Ramos (cell line): ENCODE data around the gene HHIPL2.
"Not testable (repeated sequence)": the region's sequence is repeated elsewhere in the genome, so short reads cannot be mapped to it uniquely, and the experiment has no call there.

Source experiments
- in situ Hi-C: fragments of 300-500 bp; cut with MboI; formaldehyde crosslinking; loops from one replicate; pipeline ENCODE4 v1.14.3; 2022; ENCODE audit warnings: low sequenced_read_pairs; ENCODE audit not compliant: unreplicated experiment

HHIPL2 gene

DNA sequence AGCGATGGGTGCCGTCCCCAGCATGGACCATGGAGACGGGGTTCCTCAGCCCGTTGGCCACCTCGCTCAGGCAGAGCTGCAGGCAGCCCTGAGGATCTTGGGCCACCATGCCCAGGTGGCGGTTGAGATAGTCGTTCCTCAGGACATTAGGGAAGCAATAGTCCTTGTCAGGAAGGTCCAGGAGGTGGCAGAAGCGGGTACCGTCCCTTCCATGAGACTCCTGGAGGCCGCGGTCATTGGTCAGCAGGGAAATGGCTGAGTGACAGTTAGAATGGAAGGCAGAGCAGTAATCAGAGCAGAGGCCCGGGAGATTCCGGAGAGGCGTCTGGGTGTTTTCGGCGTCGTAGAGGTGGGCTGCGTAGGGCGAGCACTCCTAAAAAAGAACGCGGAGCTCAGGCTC is 4.1 kb downstream of the HHIPL2 start:
- in situ Hi-C loops = no loop called here

- in situ Hi-C loops = no loop called here
Observed at GRCh38 chr1:222540598-222540995, 7.3 kb downstream of the HHIPL2 start.

GRCh38 chr1:222539951-222540597 is 7.8 kb downstream of the HHIPL2 start:
- in situ Hi-C loops = no loop called here

DNA sequence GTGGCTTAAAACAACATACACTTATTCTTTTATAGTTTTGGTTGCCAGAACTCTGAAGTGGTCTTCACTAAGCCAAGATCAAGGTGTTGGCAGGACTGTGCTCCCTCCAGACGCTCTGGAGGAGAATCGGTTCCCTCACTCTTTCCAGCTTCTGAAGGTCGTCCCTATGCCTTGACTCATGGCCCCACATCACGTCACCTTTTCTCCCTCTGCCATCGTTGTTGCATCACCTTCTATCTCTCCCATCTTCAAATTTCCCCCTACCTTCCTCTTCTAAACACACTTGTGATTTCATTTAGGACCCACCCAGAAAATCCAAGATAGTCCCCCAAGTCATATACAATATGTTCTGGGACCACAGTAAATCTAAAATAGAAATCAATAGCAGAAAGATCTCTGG is 12.4 kb downstream of the HHIPL2 start:
- in situ Hi-C loops = no loop called here

DNA sequence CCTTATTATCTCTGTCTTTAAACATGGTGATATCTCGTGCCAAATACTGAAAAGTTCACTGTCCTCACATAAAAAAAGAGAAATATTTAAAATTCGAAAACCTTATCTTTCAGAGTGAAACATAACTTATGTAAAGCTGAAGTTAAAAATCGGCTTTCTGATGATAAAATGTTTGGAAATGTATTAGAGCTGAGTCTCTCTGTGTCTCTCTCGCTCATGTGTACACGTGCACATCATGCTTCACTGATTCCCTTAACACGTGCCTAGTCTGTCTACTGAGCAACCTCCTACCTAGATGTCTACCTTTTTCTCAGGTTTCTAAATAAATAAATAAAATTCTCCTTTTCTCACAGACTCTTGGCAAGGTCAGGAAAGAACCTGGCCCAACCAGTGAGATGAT is 17.1 kb downstream of the HHIPL2 start:
- in situ Hi-C loops = no loop called here

GRCh38 chr1:222529916-222530315 is 18.0 kb downstream of the HHIPL2 start:
- in situ Hi-C loops = no loop called here

GRCh38 chr1:222529181-222529580 is 18.7 kb downstream of the HHIPL2 start:
- in situ Hi-C loops = no loop called here

DNA sequence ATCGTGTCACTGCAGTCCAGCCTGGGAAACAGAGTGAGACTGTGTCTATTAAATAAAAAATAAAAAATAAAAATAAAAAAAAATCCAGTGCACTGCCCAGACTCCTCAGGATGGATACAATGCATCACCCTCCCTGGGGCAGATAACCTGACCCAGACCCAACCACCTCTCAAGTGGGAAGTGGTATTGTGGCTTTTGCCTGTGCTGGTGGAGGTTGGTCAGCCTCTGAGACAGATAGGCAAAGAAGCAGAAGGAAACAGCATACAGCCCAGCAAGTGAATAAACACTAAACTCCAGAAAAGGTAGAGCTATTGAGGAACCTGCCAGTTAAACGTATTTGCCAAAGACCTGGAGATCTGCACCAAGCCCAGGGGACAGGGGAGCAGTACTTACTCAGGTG is 22.0 kb downstream of the HHIPL2 start:
- in situ Hi-C loops = no loop called here

- in situ Hi-C loops = no loop called here
Observed at GRCh38 chr1:222523852-222524251, 24.1 kb downstream of the HHIPL2 start.

DNA sequence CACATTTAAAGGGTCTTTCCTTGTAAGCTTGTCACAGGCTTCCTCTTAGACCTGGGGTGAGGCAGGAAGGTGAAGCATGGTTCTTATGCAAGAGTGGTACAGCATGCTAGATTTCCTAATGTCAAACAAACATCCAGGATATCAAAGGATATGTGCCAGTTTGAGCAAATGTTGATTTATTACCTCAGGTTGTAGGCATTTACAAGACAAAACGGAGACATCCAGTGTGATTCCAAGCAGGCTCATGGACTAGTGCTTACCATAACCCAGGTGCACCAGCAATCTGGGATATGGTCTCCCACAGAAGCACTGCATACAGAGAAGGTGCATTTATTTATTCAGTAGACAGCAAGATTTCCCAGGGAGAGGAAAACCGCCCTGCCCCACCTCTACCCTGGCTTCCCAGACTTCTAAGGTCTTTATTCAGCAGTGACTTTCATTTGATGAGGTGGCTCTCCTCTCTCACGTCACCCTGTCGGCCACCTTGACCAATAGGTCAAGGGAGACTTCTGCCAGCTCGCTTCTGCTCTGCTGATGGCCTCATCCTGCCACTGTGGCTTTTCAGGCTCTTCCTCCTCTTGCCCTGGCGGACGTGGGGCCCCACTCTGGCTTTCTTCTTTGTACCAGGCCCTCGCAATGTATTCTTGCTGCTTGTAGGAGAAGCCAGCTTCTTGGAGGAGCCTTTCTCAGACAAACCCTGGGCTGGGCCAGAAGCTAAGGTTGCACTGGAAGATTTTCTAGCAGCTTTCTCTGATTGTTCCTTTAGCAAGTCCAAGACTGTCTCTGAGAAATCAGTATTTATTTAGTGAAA is 25.6 kb downstream of the HHIPL2 start:
- in situ Hi-C loops = no loop called here

- in situ Hi-C loops = no loop called here
Observed at GRCh38 chr1:222521299-222522104, 26.4 kb downstream of the HHIPL2 start.

- in situ Hi-C loops = not testable (repeated sequence)
Observed at GRCh38 chr1:222489496-222489895, 58.4 kb downstream of the HHIPL2 start.

DNA sequence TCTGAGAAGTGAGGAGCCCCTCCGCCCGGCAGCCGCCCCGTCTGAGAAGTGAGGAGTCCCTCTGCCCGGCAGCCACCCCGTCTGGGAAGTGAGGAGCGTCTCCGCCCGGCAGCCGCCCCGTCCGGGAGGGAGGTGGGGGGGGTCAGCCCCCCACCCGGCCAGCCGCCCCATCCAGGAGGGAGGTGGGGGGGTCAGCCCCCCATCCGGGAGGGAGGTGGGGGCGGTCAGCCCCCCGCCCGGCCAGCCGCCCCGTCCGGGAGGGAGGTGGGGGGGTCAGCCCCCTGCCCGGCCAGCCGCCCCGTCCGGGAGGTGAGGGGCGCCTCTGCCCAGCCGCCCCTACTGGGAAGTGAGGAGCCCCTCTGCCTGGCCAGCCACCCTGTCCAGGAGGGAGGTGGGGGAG is 60.1 kb downstream of the HHIPL2 start:
- in situ Hi-C loops = not testable (repeated sequence)

- in situ Hi-C loops = not testable (repeated sequence)
Observed at GRCh38 chr1:222484005-222484404, 63.9 kb downstream of the HHIPL2 start.

GRCh38 chr1:222479567-222479966 is 68.3 kb downstream of the HHIPL2 start:
- in situ Hi-C loops = not testable (repeated sequence)

DNA sequence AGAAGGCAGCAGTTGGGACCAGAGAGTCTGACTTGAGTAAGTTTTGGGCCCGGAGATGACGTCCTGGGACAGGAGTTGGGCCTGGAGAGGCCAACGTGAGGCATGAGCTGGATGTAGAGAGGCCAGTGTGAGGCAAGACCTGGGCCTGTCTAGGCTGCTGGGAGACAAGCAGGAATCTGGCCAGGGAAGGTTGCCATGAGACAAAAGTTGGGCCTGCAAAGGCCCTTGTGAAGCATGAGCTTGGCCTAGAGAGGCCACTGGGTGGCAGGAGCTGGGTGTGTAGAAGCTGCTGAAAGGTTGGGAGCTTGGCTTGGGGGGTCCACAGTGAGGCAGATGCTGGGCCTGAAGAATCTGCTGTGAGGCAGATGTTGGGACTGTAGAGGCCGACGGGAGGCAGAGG is 71.5 kb downstream of the HHIPL2 start:
- in situ Hi-C loops = not testable (repeated sequence)

DNA sequence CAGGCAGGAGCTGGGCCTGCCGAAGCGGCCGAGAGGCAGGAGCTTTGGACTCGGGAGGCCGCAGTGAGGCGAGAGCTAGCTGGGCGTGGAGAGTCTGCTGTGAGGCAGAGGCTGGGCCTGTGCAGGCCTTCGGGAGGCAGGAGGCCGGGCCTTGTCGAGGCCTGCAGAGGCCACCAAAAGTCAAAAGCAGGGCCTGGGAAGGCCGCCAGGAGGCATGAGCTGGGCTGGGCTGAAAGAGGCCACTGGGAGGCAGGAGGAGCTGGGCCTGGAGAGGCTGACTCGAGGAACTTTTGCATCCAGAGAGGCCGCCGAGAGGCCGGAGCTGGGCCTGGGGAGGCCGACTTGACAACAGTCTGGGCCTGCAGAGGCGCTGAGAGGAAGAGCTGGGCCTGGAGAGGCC is 74.2 kb downstream of the HHIPL2 start:
- in situ Hi-C loops = not testable (repeated sequence)

DNA sequence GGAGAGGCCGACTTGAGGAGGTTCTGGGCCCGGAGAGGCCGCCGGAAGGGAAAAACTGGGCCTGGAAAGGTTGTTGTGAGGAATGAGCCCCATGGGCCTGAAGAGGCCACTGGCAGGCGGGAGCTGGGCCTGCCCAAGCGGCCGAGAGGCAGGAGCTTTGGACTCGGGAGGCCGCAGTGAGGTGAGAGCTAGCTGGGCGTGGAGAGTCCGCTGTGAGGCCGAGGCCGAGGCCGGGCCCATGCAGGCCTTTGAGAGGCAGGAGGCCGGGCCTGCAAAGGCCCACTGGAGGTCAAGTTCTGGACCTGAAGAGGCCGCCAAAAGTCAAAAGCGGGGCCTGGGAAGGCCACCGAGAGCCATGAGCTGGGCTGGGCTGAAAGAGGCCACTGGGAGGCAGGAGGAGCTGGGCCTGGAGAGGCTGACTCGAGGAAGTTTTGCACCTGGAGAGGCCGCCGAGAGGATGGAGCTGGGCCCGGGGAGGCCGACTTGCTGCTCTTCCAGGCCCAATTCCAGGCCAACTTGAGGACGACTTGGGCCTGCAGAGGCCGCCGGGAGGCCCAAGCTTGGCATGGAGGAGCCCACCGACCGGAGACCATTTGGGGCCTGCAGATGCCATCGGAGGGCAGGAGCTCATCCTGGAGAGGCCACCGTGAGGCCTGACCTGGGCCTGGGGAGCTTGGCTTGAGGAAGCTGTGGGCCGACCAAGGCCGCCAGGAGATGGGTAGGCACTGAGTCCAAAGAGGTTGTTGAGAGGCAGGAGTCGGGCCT is 74.9 kb downstream of the HHIPL2 start:
- in situ Hi-C loops = not testable (repeated sequence)
